KG1 (cell line): ENCODE measurements around the gene CKLF.
"Not testable (repeated sequence)": the region's sequence is repeated elsewhere in the genome, so short reads cannot be mapped to it uniquely, and the experiment has no call there.

Experiments used
- DNase-seq: peaks from one replicate; lab custom pipeline; 2025; lab: John Stamatoyannopoulos, UW

CKLF gene

GRCh38 chr16:66569131-66569530, 16.8 kb downstream of the CKLF start:
- DNase-seq: no peak

GRCh38 chr16:66569827-66570405, 17.5 kb downstream of the CKLF start:
- DNase-seq: no peak

- no peak for DNase-seq
Measured at GRCh38 chr16:66572356-66572755, 20.0 kb downstream of the CKLF start.

- no peak for DNase-seq
Measured at GRCh38 chr16:66574081-66574480, 21.7 kb downstream of the CKLF start.

- no peak for DNase-seq
Measured at GRCh38 chr16:66574531-66574930, 22.2 kb downstream of the CKLF start.

GRCh38 chr16:66575060-66575459, 22.7 kb downstream of the CKLF start:
- no peak for DNase-seq

- DNase-seq: no peak
Measured at GRCh38 chr16:66576296-66576695, 23.9 kb downstream of the CKLF start.

- DNase-seq: no peak
Measured at GRCh38 chr16:66578651-66579531, 26.5 kb downstream of the CKLF start, which contains the start of gene CMTM2. Gene CMTM2 (plus strand): TSS chr16:66579463. CDS start chr16:66579608, 145 bp downstream.

- DNase-seq: no peak
Measured at GRCh38 chr16:66580605-66581209, 28.3 kb downstream of the CKLF start.

- DNase-seq: no peak
Measured at GRCh38 chr16:66581246-66581952, 29.0 kb downstream of the CKLF start.

- peak; percentile 67 for DNase-seq
Measured at GRCh38 chr16:66585481-66586239, 33.3 kb downstream of the CKLF start.

GRCh38 chr16:66587881-66588600, 35.7 kb downstream of the CKLF start:
- DNase-seq: no peak

- peak; percentile 20 for DNase-seq
Measured at GRCh38 chr16:66588981-66589713, 36.8 kb downstream of the CKLF start.

GRCh38 chr16:66590322-66590721, 37.9 kb downstream of the CKLF start:
- DNase-seq: no peak

- no peak for DNase-seq
Measured at GRCh38 chr16:66591018-66591417, 38.6 kb downstream of the CKLF start.

- no peak for DNase-seq
Measured at GRCh38 chr16:66592241-66592640, 39.9 kb downstream of the CKLF start.

GRCh38 chr16:66592814-66593213, 40.4 kb downstream of the CKLF start:
- DNase-seq: no peak

- no peak for DNase-seq
Measured at GRCh38 chr16:66594739-66595138, 42.4 kb downstream of the CKLF start.

- DNase-seq: not testable (repeated sequence)
Measured at GRCh38 chr16:66596559-66596958, 44.2 kb downstream of the CKLF start.
